HG03196 (cell line): ENCODE measurements around the gene CTDP1.

Experiments
- ATAC-seq: cut with Tn5 transposase; IDR thresholded peaks from one replicate; pipeline ENCODE4 v1.9.1; 2021; ENCODE audit not compliant: unreplicated experiment

The CTDP1 gene

GRCh38 chr18:79792096-79792987, 112.7 kb downstream of the CTDP1 start:
- no peak for ATAC-seq

GRCh38 chr18:79792988-79793355, 113.4 kb downstream of the CTDP1 start:
- no peak for ATAC-seq

GRCh38 chr18:79794846-79795245, 115.2 kb downstream of the CTDP1 start:
- no peak for ATAC-seq

- no peak for ATAC-seq
Observed at GRCh38 chr18:79795446-79795845, 115.8 kb downstream of the CTDP1 start.

GRCh38 chr18:79796016-79796415, 116.4 kb downstream of the CTDP1 start:
- no peak for ATAC-seq

- no peak for ATAC-seq
Observed at GRCh38 chr18:79796531-79797405, 117.2 kb downstream of the CTDP1 start.

- no peak for ATAC-seq
Observed at GRCh38 chr18:79797518-79798345, 118.1 kb downstream of the CTDP1 start, which contains the start of gene KCNG2. Gene KCNG2, plus strand, starts transcription at chr18:79797938. Its CDS starts 65,730 bp downstream, at chr18:79863668.

GRCh38 chr18:79798346-79798998, 118.9 kb downstream of the CTDP1 start:
- ATAC-seq: no peak

- no peak for ATAC-seq
Observed at GRCh38 chr18:79798999-79799370, 119.4 kb downstream of the CTDP1 start.

GRCh38 chr18:79799619-79800370, 120.2 kb downstream of the CTDP1 start:
- ATAC-seq: no peak

GRCh38 chr18:79800371-79801180, 121.0 kb downstream of the CTDP1 start:
- no peak for ATAC-seq

- ATAC-seq: no peak
Observed at GRCh38 chr18:79801217-79801616, 121.6 kb downstream of the CTDP1 start.

- ATAC-seq: no peak
Observed at GRCh38 chr18:79801641-79802040, 122.0 kb downstream of the CTDP1 start.

- no peak for ATAC-seq
Observed at GRCh38 chr18:79802298-79802697, 122.7 kb downstream of the CTDP1 start.

- ATAC-seq: no peak
Observed at GRCh38 chr18:79803611-79804051, 124.0 kb downstream of the CTDP1 start.
